Measurements from ENCODE around the gene CCSER2.
"Not testable (repeated sequence)": the region's sequence is repeated elsewhere in the genome, so short reads cannot be mapped to it uniquely, and the experiment has no call there.

CCSER2 gene

GRCh38 chr10:84397735-84398144 lies 69.4 kb downstream of the CCSER2 start:
- DNase-seq, result peak; percentile 61

- no peak for DNase-seq
These were observed 70.3 kb downstream of the CCSER2 start for GRCh38 chr10:84398696-84399095.

GRCh38 chr10:84401854-84402611 lies 73.6 kb downstream of the CCSER2 start:
- peak; percentile 6 for DNase-seq

- DNase-seq, result no peak
These were observed 76.4 kb downstream of the CCSER2 start for GRCh38 chr10:84404783-84405182.

- no peak for DNase-seq
These were observed 77.3 kb downstream of the CCSER2 start for GRCh38 chr10:84405662-84406061.

- no peak for DNase-seq
These were observed 78.2 kb downstream of the CCSER2 start for GRCh38 chr10:84406561-84406960.

- DNase-seq, result no peak
These were observed 79.1 kb downstream of the CCSER2 start for GRCh38 chr10:84407388-84408049.

- no peak for DNase-seq
These were observed 84.1 kb downstream of the CCSER2 start for GRCh38 chr10:84412482-84412881.

- DNase-seq, result not testable (repeated sequence)
These were observed 85.7 kb downstream of the CCSER2 start for GRCh38 chr10:84414110-84414509.

GRCh38 chr10:84415539-84416244 lies 87.3 kb downstream of the CCSER2 start:
- peak; percentile 28 for DNase-seq

- DNase-seq, result peak; percentile 68
These were observed 87.8 kb downstream of the CCSER2 start for GRCh38 chr10:84416245-84416555.

GRCh38 chr10:84423719-84424118 lies 95.3 kb downstream of the CCSER2 start:
- DNase-seq, result no peak

GRCh38 chr10:84424731-84425167 lies 96.4 kb downstream of the CCSER2 start:
- no peak for DNase-seq

- no peak for DNase-seq
These were observed 99.7 kb downstream of the CCSER2 start for GRCh38 chr10:84427903-84428650.

- DNase-seq, result no peak
These were observed 100.3 kb downstream of the CCSER2 start for GRCh38 chr10:84428711-84429110.

GRCh38 chr10:84429926-84430520 lies 101.6 kb downstream of the CCSER2 start:
- DNase-seq, result peak; percentile 80

- DNase-seq, result no peak
These were observed 104.5 kb downstream of the CCSER2 start for GRCh38 chr10:84432891-84433290.

- DNase-seq, result no peak
These were observed 112.4 kb downstream of the CCSER2 start for GRCh38 chr10:84440781-84441180.

- no peak for DNase-seq
These were observed 119.5 kb downstream of the CCSER2 start for GRCh38 chr10:84447701-84448400.

- DNase-seq, result not testable (repeated sequence)
These were observed 121.0 kb downstream of the CCSER2 start for GRCh38 chr10:84449351-84449750.

- DNase-seq, result no peak
These were observed 123.6 kb downstream of the CCSER2 start for GRCh38 chr10:84452003-84452402.

- DNase-seq, result no peak
These were observed 124.9 kb downstream of the CCSER2 start for GRCh38 chr10:84453303-84453702.
